PC-9 (cell line): ENCODE measurements around the gene GDPD5. TPM values are rescaled to one million over a fixed set of nuclear protein-coding genes. Genes with fewer than 3 reads are reported as not detected.

ENCODE experiments used
- BruUV-seq: library from RNA; stranded (reverse); fragments of 400-500 nt; replicated peaks from 2 replicates; lab custom pipeline; 2021; lab: Mats Ljungman, UMichigan
- CTCF ChIA-PET: fragments of 300-600 bp; sonication (Branson Sonifier 250); formaldehyde crosslinking; loops from one replicate; lab custom pipeline; 2022; ENCODE audit warnings: antibody characterized with exemption; lab: Charles Lee
- POLR2A ChIA-PET: fragments of 300-600 bp; sonication (Branson Sonifier 250); formaldehyde crosslinking; loops from one replicate; lab custom pipeline; 2022; ENCODE audit warnings: antibody characterized with exemption; ENCODE audit not compliant: unreplicated experiment; lab: Charles Lee
- DNase-seq, 2 experiments: peaks; one replicate each; pipeline versions ENCODE4 v3.0.0 to v3.0.0-alpha.2; 2015 to 2022; ENCODE audit warnings: mixed read lengths in 1 of 2
- H2AFZ ChIP-seq: fragments of 200-600 bp; sonication (generic); 2 replicates; pipeline ENCODE4 v1.8.1; 2017; ENCODE audit warnings: antibody characterized with exemption
- H3F3A ChIP-seq: fragments of 200-600 bp; sonication (generic); 2 replicates; pipeline ENCODE4 v1.8.1; 2017; ENCODE audit warnings: antibody characterized with exemption, mild to moderate bottlenecking, low read depth; ENCODE audit not compliant: insufficient read depth
- H3K27ac ChIP-seq: fragments of 200-600 bp; sonication (generic); 2 replicates; pipeline ENCODE4 v1.6.1; 2016; ENCODE audit warnings: mixed run types
- H3K27me3 ChIP-seq: fragments of 200-600 bp; sonication (generic); 2 replicates; pipeline ENCODE4 v1.6.1; 2016; ENCODE audit warnings: low read depth, mixed run types; ENCODE audit not compliant: insufficient read depth
- H3K36me3 ChIP-seq: fragments of 200-600 bp; sonication (generic); 2 replicates; pipeline ENCODE4 v1.6.1; 2016; ENCODE audit warnings: low read depth, mixed run types
- H3K4me1 ChIP-seq: fragments of 200-600 bp; sonication (generic); replicated peaks from 2 replicates; pipeline ENCODE4 v1.6.1; 2016; ENCODE audit warnings: mixed run types; ENCODE audit not compliant: insufficient read depth
- H3K4me2 ChIP-seq: fragments of 200-600 bp; sonication (generic); 2 replicates; pipeline ENCODE4 v1.6.1; 2017; ENCODE audit warnings: mixed run types
- H3K4me3 ChIP-seq: fragments of 200-600 bp; sonication (generic); 2 replicates; pipeline ENCODE4 v1.6.1; 2016; ENCODE audit warnings: mixed run types
- H3K79me2 ChIP-seq: fragments of 200-600 bp; sonication (generic); 2 replicates; pipeline ENCODE4 v1.6.1; 2017; ENCODE audit warnings: low read depth, mixed run types
- H3K9me2 ChIP-seq: fragments of 200-600 bp; sonication (generic); 2 replicates; pipeline ENCODE4 v1.8.1; 2017; ENCODE audit warnings: mild to moderate bottlenecking; ENCODE audit not compliant: insufficient read depth
- H3K9me3 ChIP-seq: fragments of 200-600 bp; sonication (generic); 2 replicates; pipeline ENCODE4 v1.8.1; 2016; ENCODE audit warnings: low read depth; ENCODE audit not compliant: insufficient read depth
- H4K20me1 ChIP-seq: fragments of 200-600 bp; sonication (generic); 2 replicates; pipeline ENCODE4 v1.8.1; 2017; ENCODE audit not compliant: insufficient read depth
- CTCF ChIP-seq: fragments of 200-600 bp; sonication (generic); conservative IDR thresholded peaks from 2 replicates; pipeline ENCODE4 v1.6.1; 2017; ENCODE audit warnings: mixed run types, antibody characterized with exemption, mild to moderate bottlenecking, moderate library complexity
- EZH2 ChIP-seq: fragments of 200-600 bp; sonication (generic); IDR thresholded peaks from 2 replicates; pipeline ENCODE4 v1.8.0; 2017; ENCODE audit warnings: antibody characterized with exemption, low read depth
- intact Hi-C: fragments of 100-400 bp; cut with micrococcal nuclease; formaldehyde crosslinking; loops from one replicate; pipeline ENCODE4 v1.10.0; 2022; ENCODE audit not compliant: unreplicated experiment
- total RNA-seq: library from RNA; stranded (reverse); gene quantifications from 2 replicates; pipeline ENCODE4 v1.2.3, GENCODE V29; 2021

The GDPD5 gene
- total RNA-seq, 1 experiment from 2014 or later = 7.9 TPM

DNA sequence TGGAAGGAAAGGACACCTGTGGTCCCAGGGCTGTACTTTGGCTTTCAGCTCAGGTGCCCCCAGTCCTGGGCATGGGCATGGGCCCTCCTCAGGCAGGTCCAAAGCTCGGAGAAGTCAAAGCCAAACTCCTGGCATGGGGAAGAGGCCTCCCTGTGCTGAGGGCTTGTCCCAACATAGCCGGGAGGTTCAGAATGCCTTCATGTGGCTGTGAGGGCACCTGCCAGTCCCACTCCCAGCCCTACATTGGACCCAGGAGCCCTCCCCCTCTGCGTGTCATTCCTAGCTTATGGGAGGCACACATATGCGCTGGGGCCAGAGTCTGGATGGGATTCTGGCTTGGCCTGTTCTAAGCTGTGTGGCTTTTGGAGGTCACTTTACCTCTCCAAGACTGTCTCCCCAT is 91.7 kb downstream of the GDPD5 start:
- no peak overlapping the region for H3K4me3 ChIP-seq
- H2AFZ ChIP-seq = no peak overlapping the region
- intact Hi-C loops = no loop called here
- no peak overlapping the region for H3K4me2 ChIP-seq
- H3K27me3 ChIP-seq = no peaks in the 10 kb centered on the region
- H3K4me1 ChIP-seq = peaks cover 12% of the 10 kb centered on the region
- no peaks in the 10 kb centered on the region for H4K20me1 ChIP-seq
- no peaks in the 10 kb centered on the region for H3K36me3 ChIP-seq
- DNase-seq = no peak
- no TSS peak for BruUV-seq
- H3F3A ChIP-seq = peaks cover 14% of the 10 kb centered on the region
- no peaks in the 10 kb centered on the region for H3K9me3 ChIP-seq
- no peaks in the 10 kb centered on the region for H3K79me2 ChIP-seq
- CTCF ChIA-PET = no interaction called here
- H3K27ac ChIP-seq = no peak overlapping the region
- H3K9me2 ChIP-seq = no peaks in the 10 kb centered on the region
- POLR2A ChIA-PET = interaction anchor here (0.6 kb wide), 1 partner anchor 105 kb away, joined by 6 read pairs; no protein-coding TSS in a partner anchor
- TF ChIP-seq EZH2 (no peak), CTCF (no peak)

DNA sequence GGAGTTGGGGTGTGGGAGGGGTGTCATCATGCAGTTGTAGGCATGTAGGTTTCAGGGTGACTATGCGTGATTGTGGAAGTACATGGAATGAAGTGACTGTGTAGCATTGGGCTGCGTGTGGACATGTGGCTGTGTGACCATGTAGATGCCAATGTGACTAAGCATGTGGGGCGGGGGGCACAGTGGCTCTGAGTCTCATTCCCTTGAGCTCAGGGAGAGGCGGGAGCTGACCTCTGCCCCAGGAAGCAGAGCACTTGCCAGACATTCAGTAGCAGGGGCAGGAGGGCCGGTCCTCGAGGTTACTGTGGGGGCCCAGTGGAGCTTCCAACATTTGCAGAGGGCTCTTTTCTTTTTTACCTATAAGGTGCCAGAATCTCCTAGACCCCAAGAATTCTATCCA is 92.3 kb downstream of the GDPD5 start:
- DNase-seq = no peak
- H3K79me2 ChIP-seq = no peaks in the 10 kb centered on the region
- no peak for TF ChIP-seq EZH2
- TF ChIP-seq CTCF = no peak
- POLR2A ChIA-PET = interaction anchor here (0.6 kb wide), 2 partner anchors 106 to 255 kb away, joined by 4 to 6 read pairs; no protein-coding TSS in a partner anchor
- H3K27ac ChIP-seq = no peak overlapping the region
- H3K4me1 ChIP-seq = peaks cover 17% of the 10 kb centered on the region
- H3K9me2 ChIP-seq = no peaks in the 10 kb centered on the region
- intact Hi-C loops = no loop called here
- CTCF ChIA-PET = no interaction called here
- H3K36me3 ChIP-seq = no peaks in the 10 kb centered on the region
- no peak overlapping the region for H2AFZ ChIP-seq
- no TSS peak for BruUV-seq
- no peak overlapping the region for H3K4me2 ChIP-seq
- no peaks in the 10 kb centered on the region for H4K20me1 ChIP-seq
- H3K4me3 ChIP-seq = no peak overlapping the region
- no peaks in the 10 kb centered on the region for H3K9me3 ChIP-seq
- H3F3A ChIP-seq = peaks cover 18% of the 10 kb centered on the region
- no peaks in the 10 kb centered on the region for H3K27me3 ChIP-seq

DNA sequence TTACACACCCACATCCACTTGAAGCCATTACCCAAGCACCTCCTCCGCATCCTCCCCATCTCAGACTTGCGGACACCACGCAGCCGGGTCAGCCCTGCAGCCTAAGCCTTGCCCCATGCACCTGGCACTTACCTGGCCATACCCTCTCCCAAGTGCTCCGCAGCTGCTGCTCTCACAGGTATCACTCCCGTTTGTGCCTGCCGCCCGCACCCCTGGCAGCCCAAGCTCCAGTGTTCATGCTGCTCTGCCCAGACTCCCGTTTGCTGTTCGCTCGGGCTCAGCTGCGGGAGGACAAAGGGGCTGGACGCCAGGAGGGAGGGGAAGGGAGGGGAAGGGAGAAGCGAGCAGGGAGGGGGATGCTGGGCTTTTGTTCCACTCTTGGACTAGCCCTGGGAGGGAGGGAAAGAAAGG is 92.8 kb downstream of the GDPD5 start, which contains the start of gene KLHL35:
KLHL35 (minus strand) TSS at position 293 of the 411 bp plus-strand sequence. CDS start 2,574 bp downstream, outside the sequence.
- CTCF ChIA-PET = no interaction called here
- no peak for DNase-seq
- no peaks in the 10 kb centered on the region for H3K27me3 ChIP-seq
- no peaks in the 10 kb centered on the region for H3K36me3 ChIP-seq
- TF ChIP-seq EZH2 (no peak), CTCF (no peak)
- H2AFZ ChIP-seq = no peak within 1 kb of the TSS
- H3K27ac ChIP-seq = no peak within 1 kb of the TSS
- H3K4me1 ChIP-seq = peaks cover 19% of the 10 kb centered on the region
- no peaks in the 10 kb centered on the region for H3K79me2 ChIP-seq
- H3K4me2 ChIP-seq = no peak within 1 kb of the TSS
- intact Hi-C loops = no loop called here
- H3K9me2 ChIP-seq = no peaks in the 10 kb centered on the region
- H3F3A ChIP-seq = peaks cover 20% of the 10 kb centered on the region
- H3K9me3 ChIP-seq = no peaks in the 10 kb centered on the region
- POLR2A ChIA-PET = interaction anchor here (0.6 kb wide), 1 partner anchor 255 kb away, joined by 4 read pairs; no protein-coding TSS in a partner anchor
- no peaks in the 10 kb centered on the region for H4K20me1 ChIP-seq
- H3K4me3 ChIP-seq = no peak within 1 kb of the TSS
- BruUV-seq = no TSS peak
